OCI-LY3 (cell line): ENCODE results near the gene LRRC15.

Experiments
- H2AFZ ChIP-seq: fragments of 200-600, 300-600 bp; shearing (Covaris generic); 2 replicates; pipeline ENCODE4 v1.6.0; 2014; ENCODE audit warnings: antibody characterized with exemption, low read depth, low read length
- H3K27ac ChIP-seq: fragments of 200-600, 300-600 bp; sonication (generic); 2 replicates; pipeline ENCODE4 v1.5.1; 2014; ENCODE audit warnings: mild to moderate bottlenecking, low read length, moderate library complexity, mixed read lengths
- H3K27me3 ChIP-seq: fragments of 200-600, 300-600 bp; sonication (generic); 2 replicates; pipeline ENCODE4 v1.6.1; 2014; ENCODE audit warnings: low read depth, low read length, mixed read lengths
- H3K36me3 ChIP-seq: fragments of 200-600, 300-600 bp; sonication (generic); replicated peaks from 2 replicates; pipeline ENCODE3; 2014; ENCODE audit warnings: low read depth, low read length, mixed read lengths
- H3K4me1 ChIP-seq: fragments of 300-600, 200-600 bp; sonication (generic); 2 replicates; pipeline ENCODE4 v1.6.1; 2014; ENCODE audit warnings: low read length, mixed read lengths
- H3K4me2 ChIP-seq: fragments of 200-600, 300-600 bp; sonication (generic); 2 replicates; pipeline ENCODE4 v1.6.1; 2014; ENCODE audit warnings: low read length, mixed read lengths
- H3K4me3 ChIP-seq: fragments of 300-600, 200-600 bp; sonication (generic); 2 replicates; pipeline ENCODE4 v1.5.1; 2014; ENCODE audit warnings: antibody characterized with exemption, mild to moderate bottlenecking, low read length, moderate library complexity
- H3K79me2 ChIP-seq: fragments of 300-600, 200-600 bp; shearing (Covaris generic); 2 replicates; pipeline ENCODE4 v1.6.1; 2014; ENCODE audit warnings: mild to moderate bottlenecking, low read length, mixed read lengths
- H3K9ac ChIP-seq: fragments of 300-600, 200-600 bp; shearing (Covaris generic); 2 replicates; pipeline ENCODE4 v1.6.0; 2014; ENCODE audit warnings: mild to moderate bottlenecking, low read length, moderate library complexity
- H3K9me3 ChIP-seq: fragments of 200-600, 300-600 bp; shearing (Covaris generic); 2 replicates; pipeline ENCODE4 v1.6.1; 2014; ENCODE audit warnings: low read length, mixed read lengths; ENCODE audit not compliant: insufficient read depth
- H4K20me1 ChIP-seq: fragments of 200-600, 300-600 bp; sonication (generic); 2 replicates; pipeline ENCODE4 v1.6.1; 2016; ENCODE audit warnings: low read length, mixed read lengths; ENCODE audit not compliant: insufficient read depth
- CTCF ChIP-seq: fragments of 200-600, 300-600 bp; sonication (generic); IDR thresholded peaks from 2 replicates; pipeline ENCODE4 v1.5.1; 2014; ENCODE audit warnings: antibody characterized with exemption, low read length, low read depth
- EZH2phosphoT487 ChIP-seq: fragments of 200-600 bp; shearing (Covaris generic); IDR thresholded peaks from 2 replicates; pipeline ENCODE4 v1.6.1; 2018; ENCODE audit warnings: antibody characterized with exemption, mixed run types, low read depth

The LRRC15 gene

GRCh38 chr3:194323785-194324735 is 45.5 kb downstream of the LRRC15 start:
- Histone ChIP-seq H3K9me3 (no peaks in the 10 kb centered on the region), H3K9ac (no peak overlapping the region), H3K4me2 (no peak overlapping the region), H3K4me1 (no peaks in the 10 kb centered on the region), H3K27ac (no peak overlapping the region), H3K4me3 (no peak overlapping the region), H2AFZ (no peak overlapping the region), H3K79me2 (no peaks in the 10 kb centered on the region), H3K36me3 (no peaks in the 10 kb centered on the region), H4K20me1 (no peaks in the 10 kb centered on the region), H3K27me3 (peaks cover 16% of the 10 kb centered on the region)
- TF ChIP-seq EZH2phosphoT487 (no peak), CTCF (no peak)

- Histone ChIP-seq H3K27ac (no peak overlapping the region), H3K36me3 (no peaks in the 10 kb centered on the region), H4K20me1 (no peaks in the 10 kb centered on the region), H3K27me3 (peaks cover 28% of the 10 kb centered on the region), H2AFZ (no peak overlapping the region), H3K4me1 (no peaks in the 10 kb centered on the region), H3K9ac (no peak overlapping the region), H3K4me3 (no peak overlapping the region), H3K9me3 (no peaks in the 10 kb centered on the region), H3K4me2 (no peak overlapping the region), H3K79me2 (no peaks in the 10 kb centered on the region)
- TF ChIP-seq EZH2phosphoT487: no peak
- no peak for TF ChIP-seq CTCF
These were observed 46.8 kb downstream of the LRRC15 start for GRCh38 chr3:194322678-194323211.

GRCh38 chr3:194321693-194322640 is 47.6 kb downstream of the LRRC15 start:
- Histone ChIP-seq H3K9ac (no peak overlapping the region), H3K9me3 (no peaks in the 10 kb centered on the region), H3K4me3 (no peak overlapping the region), H3K36me3 (no peaks in the 10 kb centered on the region), H2AFZ (no peak overlapping the region), H4K20me1 (no peaks in the 10 kb centered on the region), H3K27ac (no peak overlapping the region), H3K4me2 (no peak overlapping the region), H3K4me1 (no peaks in the 10 kb centered on the region), H3K27me3 (peaks cover 36% of the 10 kb centered on the region), H3K79me2 (no peaks in the 10 kb centered on the region)
- no peak for TF ChIP-seq CTCF
- TF ChIP-seq EZH2phosphoT487: no peak
